Thyroid gland (tissue), 4 donors: ENCODE measurements around the gene SCAF8. TPM values are rescaled to one million over a fixed set of nuclear protein-coding genes. Genes with fewer than 3 reads are reported as not detected.

ENCODE experiments used
- DNase-seq, 2 donors: peaks; one replicate each; pipeline ENCODE4 v3.0.0-alpha.2; 2019
- H3K27ac ChIP-seq, 3 donors: fragments of 200-600 bp; sonication (generic); 1 replicate in 2 of 3; 2 replicates in 1 of 3; pipeline ENCODE4 v1.5.1; 2016 to 2019; ENCODE audit warnings: mild to moderate bottlenecking in 1 of 3, moderate library complexity in 1 of 3
- H3K27me3 ChIP-seq: fragments of 200-600 bp; sonication (generic); one replicate; pipeline ENCODE4 v1.5.1; 2019
- H3K36me3 ChIP-seq, 2 donors: fragments of 200-600 bp; sonication (generic); one replicate each; pipeline ENCODE4 v1.5.1; 2016 to 2019
- H3K4me1 ChIP-seq, 2 donors: fragments of 200-600 bp; sonication (generic); one replicate each; pipeline ENCODE4 v1.5.1; 2017 to 2019
- H3K4me3 ChIP-seq, 3 donors: fragments of 200-600 bp; sonication (generic); replicated peaks in 1 of 3; 1 replicate in 2 of 3; 2 replicates in 1 of 3; pipeline ENCODE4 v1.5.1; 2016; ENCODE audit warnings: mild to moderate bottlenecking in 1 of 3
- H3K9me3 ChIP-seq: fragments of 200-600 bp; sonication (generic); one replicate; pipeline ENCODE4 v1.5.1; 2017
- POLR2A ChIP-seq, 2 donors: fragments of 450-650 bp; IDR thresholded peaks; one replicate each; pipeline ENCODE4 v1.6.1; 2017; ENCODE audit warnings: antibody characterized with exemption in 2 of 2, mild to moderate bottlenecking in 2 of 2, moderate library complexity in 1 of 2
- WGBS, 2 donors: methylation state at CpG; one replicate each; pipeline ENCODE4 v1.1.5; 2017; 5-methylcytosine and 5-hydroxymethylcytosine counted together
- intact Hi-C: fragments of 100-400 bp; cut with DNase I; formaldehyde crosslinking; loops from one replicate; pipeline ENCODE4 v1.15.1; 2023
- total RNA-seq, 4 donors: library from RNA; depleted of rRNA; stranded (reverse); fragments of >200 nt; gene quantifications; one replicate each; pipeline ENCODE4 v1.2.3, GENCODE V29; 2016
- TF ChIP-seq, protein P1 (sequence below), 6 experiments: fragments of 200-600 bp in 3 of 6; fragments of 450-650 bp in 3 of 6; sonication (generic) in 3 of 6; IDR thresholded peaks; one replicate each; pipeline ENCODE4 v1.5.1; 2016 to 2019; ENCODE audit warnings: antibody characterized with exemption in 6 of 6, mild to moderate bottlenecking in 2 of 6, inconsistent platforms in 1 of 6, moderate library complexity in 1 of 6

SCAF8 gene
- total RNA-seq, 4 donors from 2014 or later: 60.9 to 88.8 (median 65.1) TPM

DNA sequence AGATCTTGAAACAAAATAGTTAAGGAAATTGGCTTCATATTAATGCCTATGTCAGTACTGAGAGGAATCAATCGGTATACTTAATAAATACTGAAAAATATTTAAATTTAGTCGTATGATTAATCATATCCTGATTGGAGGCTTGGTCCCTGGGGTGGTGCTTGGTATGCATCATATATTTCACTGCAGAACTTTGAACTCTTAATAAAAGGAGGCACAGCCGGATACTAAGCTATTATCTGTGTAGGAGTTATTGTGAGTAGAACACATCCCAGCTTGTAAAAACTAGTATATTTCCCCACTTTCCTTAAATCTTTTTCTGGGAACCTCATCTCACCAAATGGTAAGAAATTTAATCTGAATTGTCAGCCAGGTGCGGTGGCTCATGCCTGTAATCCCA is 42.4 kb upstream of the SCAF8 start:
- Histone ChIP-seq H3K27ac (no peak overlapping the region), H3K4me1 (peaks cover 0 to 4% of the 10 kb centered on the region in 2 donors), H3K9me3 (no peaks in the 10 kb centered on the region), H3K36me3 (no peaks in the 10 kb centered on the region), H3K4me3 (no peak overlapping the region), H3K27me3 (no peaks in the 10 kb centered on the region)
- TF ChIP-seq, protein P1, sequence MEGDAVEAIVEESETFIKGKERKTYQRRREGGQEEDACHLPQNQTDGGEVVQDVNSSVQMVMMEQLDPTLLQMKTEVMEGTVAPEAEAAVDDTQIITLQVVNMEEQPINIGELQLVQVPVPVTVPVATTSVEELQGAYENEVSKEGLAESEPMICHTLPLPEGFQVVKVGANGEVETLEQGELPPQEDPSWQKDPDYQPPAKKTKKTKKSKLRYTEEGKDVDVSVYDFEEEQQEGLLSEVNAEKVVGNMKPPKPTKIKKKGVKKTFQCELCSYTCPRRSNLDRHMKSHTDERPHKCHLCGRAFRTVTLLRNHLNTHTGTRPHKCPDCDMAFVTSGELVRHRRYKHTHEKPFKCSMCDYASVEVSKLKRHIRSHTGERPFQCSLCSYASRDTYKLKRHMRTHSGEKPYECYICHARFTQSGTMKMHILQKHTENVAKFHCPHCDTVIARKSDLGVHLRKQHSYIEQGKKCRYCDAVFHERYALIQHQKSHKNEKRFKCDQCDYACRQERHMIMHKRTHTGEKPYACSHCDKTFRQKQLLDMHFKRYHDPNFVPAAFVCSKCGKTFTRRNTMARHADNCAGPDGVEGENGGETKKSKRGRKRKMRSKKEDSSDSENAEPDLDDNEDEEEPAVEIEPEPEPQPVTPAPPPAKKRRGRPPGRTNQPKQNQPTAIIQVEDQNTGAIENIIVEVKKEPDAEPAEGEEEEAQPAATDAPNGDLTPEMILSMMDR (IDR thresholded peaks at IDR 0.05): no peak
- no peak for TF ChIP-seq POLR2A (IDR thresholded peaks at IDR 0.05)
- intact Hi-C loops: no loop called here
- 88 to 89% methylated on average over 4 of the region's 4 CpGs for WGBS, 2 donors
- no peak for DNase-seq

DNA sequence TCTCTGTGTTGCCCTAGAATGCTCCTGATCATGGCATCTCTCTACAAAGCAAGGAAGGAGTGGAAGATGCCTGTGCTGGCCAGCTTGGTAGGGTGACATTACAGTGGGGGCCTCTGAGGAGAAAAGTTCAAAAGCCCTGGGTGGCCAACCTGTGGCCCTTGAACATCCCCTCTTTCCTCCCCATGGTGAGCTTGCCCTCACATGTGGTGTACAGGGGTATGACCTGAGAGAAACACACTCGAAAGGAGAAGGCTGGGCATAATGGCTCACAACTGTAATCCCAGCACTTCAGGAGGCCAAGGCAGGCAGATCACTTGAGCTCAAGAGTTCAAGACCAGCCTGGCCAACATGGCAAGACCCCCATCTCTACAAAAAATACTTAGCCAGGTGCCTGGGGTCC is 36.6 kb upstream of the SCAF8 start:
- 83 to 100% methylated on average over 1 of the region's 1 CpG for WGBS, 2 donors
- TF ChIP-seq POLR2A (IDR thresholded peaks at IDR 0.05): no peak
- TF ChIP-seq, protein P1 (IDR thresholded peaks at IDR 0.05): no peak
- no peak overlapping the region for H3K4me3 ChIP-seq
- H3K27ac ChIP-seq: no peak overlapping the region
- DNase-seq: no peak
- H3K4me1 ChIP-seq: no peaks in the 10 kb centered on the region
- H3K36me3 ChIP-seq: no peaks in the 10 kb centered on the region
- no peaks in the 10 kb centered on the region for H3K27me3 ChIP-seq
- no peaks in the 10 kb centered on the region for H3K9me3 ChIP-seq
- intact Hi-C loops: no loop called here

DNA sequence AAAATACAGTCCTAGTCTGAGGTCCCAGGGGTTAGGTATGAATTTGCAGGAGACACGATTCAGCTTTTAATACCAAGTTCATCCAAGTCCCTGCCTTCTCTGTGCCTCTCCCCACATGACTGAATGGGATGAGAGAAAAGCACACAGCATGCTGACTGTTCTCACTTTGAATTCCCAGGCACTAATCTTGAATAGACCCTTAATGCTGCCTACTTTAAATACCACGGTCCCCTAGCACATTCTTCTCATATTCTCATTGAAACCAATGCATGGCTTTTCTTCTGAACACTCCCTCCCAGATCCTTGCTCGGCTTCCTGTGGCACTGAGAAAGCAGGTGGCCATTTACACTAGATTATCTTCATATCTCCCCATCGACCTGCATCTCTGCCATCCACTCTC is 30.1 kb upstream of the SCAF8 start:
- intact Hi-C loops: no loop called here
- TF ChIP-seq, protein P1 (IDR thresholded peaks at IDR 0.05): no peak
- TF ChIP-seq POLR2A (IDR thresholded peaks at IDR 0.05): no peak
- WGBS, 2 donors: 52 to 57% methylated on average over 4 of the region's 4 CpGs
- Histone ChIP-seq H3K4me1 (no peaks in the 10 kb centered on the region), H3K4me3 (no peak overlapping the region), H3K27ac (no peak overlapping the region), H3K36me3 (no peaks in the 10 kb centered on the region), H3K9me3 (no peaks in the 10 kb centered on the region), H3K27me3 (no peaks in the 10 kb centered on the region)
- no peak for DNase-seq

GRCh38 chr6:154705471-154706113 is 27.6 kb upstream of the SCAF8 start:
- Histone ChIP-seq H3K27ac (no peak overlapping the region), H3K4me1 (no peaks in the 10 kb centered on the region), H3K9me3 (no peaks in the 10 kb centered on the region), H3K36me3 (no peaks in the 10 kb centered on the region), H3K27me3 (no peaks in the 10 kb centered on the region), H3K4me3 (no peak overlapping the region)
- TF ChIP-seq, protein P1 (IDR thresholded peaks at IDR 0.05): no peak
- no peak for TF ChIP-seq POLR2A (IDR thresholded peaks at IDR 0.05)
- intact Hi-C loops: no loop called here
- no peak for DNase-seq
- 80 to 81% methylated on average over 8 of the region's 8 CpGs for WGBS, 2 donors

GRCh38 chr6:154706389-154706788 is 26.8 kb upstream of the SCAF8 start:
- Histone ChIP-seq H3K4me1 (no peaks in the 10 kb centered on the region), H3K36me3 (no peaks in the 10 kb centered on the region), H3K27ac (no peak overlapping the region), H3K4me3 (no peak overlapping the region), H3K9me3 (no peaks in the 10 kb centered on the region), H3K27me3 (no peaks in the 10 kb centered on the region)
- intact Hi-C loops: no loop called here
- TF ChIP-seq, protein P1 (IDR thresholded peaks at IDR 0.05): no peak
- TF ChIP-seq POLR2A (IDR thresholded peaks at IDR 0.05): no peak
- 95 to 99% methylated on average over 2 of the region's 2 CpGs for WGBS, 2 donors
- DNase-seq: no peak
